ENCODE data around the gene AMOTL1.

Gene AMOTL1

GRCh38 chr11:94732617-94733281, 35.4 kb upstream of the AMOTL1 start:
- Histone ChIP-seq H3K9ac (ENCODE audit: low read length) (no peak overlapping the region), H3K27me3 (replicated peaks; ENCODE audit: control insufficient read depth, insufficient read depth, low read length) (no peaks in the 10 kb centered on the region), H3K4me1 (ENCODE audit: control insufficient read depth, insufficient read depth, low read length) (peaks cover 21% of the 10 kb centered on the region), H3K36me3 (ENCODE audit: control insufficient read depth, insufficient read depth, low read length, severe bottlenecking) (no peaks in the 10 kb centered on the region), H3K4me3 (ENCODE audit: low read length) (no peak overlapping the region), H3K9me3 (ENCODE audit: control insufficient read depth, low read length) (no peaks in the 10 kb centered on the region)
- DNase-seq (ENCODE audit: low read depth): peak; percentile 59

GRCh38 chr11:94734563-94735275, 33.4 kb upstream of the AMOTL1 start:
- Histone ChIP-seq H3K9me3 (ENCODE audit: control insufficient read depth, low read length) (no peaks in the 10 kb centered on the region), H3K36me3 (ENCODE audit: control insufficient read depth, insufficient read depth, low read length, severe bottlenecking) (no peaks in the 10 kb centered on the region), H3K9ac (ENCODE audit: low read length) (no peak overlapping the region), H3K27me3 (replicated peaks; ENCODE audit: control insufficient read depth, insufficient read depth, low read length) (no peaks in the 10 kb centered on the region), H3K4me1 (ENCODE audit: control insufficient read depth, insufficient read depth, low read length) (peaks cover 13% of the 10 kb centered on the region), H3K4me3 (ENCODE audit: low read length) (no peak overlapping the region)
- DNase-seq (ENCODE audit: low read depth): no peak

DNA sequence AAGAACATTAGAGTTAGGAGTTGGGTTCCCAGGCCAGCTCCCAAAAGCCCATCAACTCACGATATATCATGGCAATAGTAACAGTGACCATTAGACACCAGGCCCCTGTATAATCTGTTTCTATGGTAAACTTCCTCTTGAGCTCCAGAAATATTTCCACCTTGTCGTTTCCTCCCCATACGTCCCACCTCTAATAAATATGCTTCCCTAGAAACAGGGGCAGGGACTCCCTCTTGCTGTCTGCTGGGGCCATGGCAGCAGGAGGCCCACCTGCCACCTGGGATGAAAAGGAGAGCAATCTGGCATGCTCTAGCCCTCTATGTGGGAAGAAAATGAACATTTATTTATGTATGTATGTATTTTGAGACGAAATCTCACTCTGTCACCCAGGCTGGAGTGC, 32.2 kb upstream of the AMOTL1 start:
- H3K27me3 ChIP-seq (replicated peaks; ENCODE audit: control insufficient read depth, insufficient read depth, low read length): no peaks in the 10 kb centered on the region
- no peak overlapping the region for H3K9ac ChIP-seq (ENCODE audit: low read length)
- H3K4me3 ChIP-seq (ENCODE audit: low read length): no peak overlapping the region
- H3K9me3 ChIP-seq (ENCODE audit: control insufficient read depth, low read length): no peaks in the 10 kb centered on the region
- no peak for DNase-seq (ENCODE audit: low read depth)
- peaks cover 19% of the 10 kb centered on the region for H3K4me1 ChIP-seq (ENCODE audit: control insufficient read depth, insufficient read depth, low read length)
- H3K36me3 ChIP-seq (ENCODE audit: control insufficient read depth, insufficient read depth, low read length, severe bottlenecking): no peaks in the 10 kb centered on the region

DNA sequence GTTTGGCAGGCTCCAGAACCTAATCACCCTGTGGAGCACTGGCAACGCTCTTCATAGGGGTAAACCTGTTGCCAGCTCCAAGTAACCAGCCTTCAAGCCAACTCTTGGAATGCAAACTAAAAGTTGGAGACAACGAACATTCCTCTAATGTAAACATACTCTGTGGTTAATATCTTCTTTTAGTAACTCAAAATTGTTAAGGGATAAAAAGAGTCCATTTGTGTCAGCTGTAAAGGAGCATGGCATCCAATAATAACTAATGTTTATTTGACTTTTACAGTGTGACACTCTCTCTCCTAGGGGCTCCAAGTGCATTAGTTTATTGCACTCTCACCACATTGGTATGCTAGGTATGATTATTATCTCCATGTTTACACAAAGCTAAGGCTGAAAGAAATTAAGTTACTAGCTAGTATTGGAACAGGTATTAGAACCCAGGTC, 31.0 kb upstream of the AMOTL1 start:
- no peaks in the 10 kb centered on the region for H3K36me3 ChIP-seq (ENCODE audit: control insufficient read depth, insufficient read depth, low read length, severe bottlenecking)
- H3K9ac ChIP-seq (ENCODE audit: low read length): no peak overlapping the region
- DNase-seq (ENCODE audit: low read depth): peak; percentile 28
- peaks cover 20% of the 10 kb centered on the region for H3K4me1 ChIP-seq (ENCODE audit: control insufficient read depth, insufficient read depth, low read length)
- no peak overlapping the region for H3K4me3 ChIP-seq (ENCODE audit: low read length)
- no peaks in the 10 kb centered on the region for H3K27me3 ChIP-seq (replicated peaks; ENCODE audit: control insufficient read depth, insufficient read depth, low read length)
- no peaks in the 10 kb centered on the region for H3K9me3 ChIP-seq (ENCODE audit: control insufficient read depth, low read length)

GRCh38 chr11:94738746-94739145, 29.4 kb upstream of the AMOTL1 start:
- no peaks in the 10 kb centered on the region for H3K36me3 ChIP-seq (ENCODE audit: control insufficient read depth, insufficient read depth, low read length, severe bottlenecking)
- DNase-seq (ENCODE audit: low read depth): no peak
- H3K27me3 ChIP-seq (replicated peaks; ENCODE audit: control insufficient read depth, insufficient read depth, low read length): no peaks in the 10 kb centered on the region
- no peak overlapping the region for H3K9ac ChIP-seq (ENCODE audit: low read length)
- no peaks in the 10 kb centered on the region for H3K9me3 ChIP-seq (ENCODE audit: control insufficient read depth, low read length)
- H3K4me1 ChIP-seq (ENCODE audit: control insufficient read depth, insufficient read depth, low read length): peaks cover 16% of the 10 kb centered on the region
- no peak overlapping the region for H3K4me3 ChIP-seq (ENCODE audit: low read length)

DNA sequence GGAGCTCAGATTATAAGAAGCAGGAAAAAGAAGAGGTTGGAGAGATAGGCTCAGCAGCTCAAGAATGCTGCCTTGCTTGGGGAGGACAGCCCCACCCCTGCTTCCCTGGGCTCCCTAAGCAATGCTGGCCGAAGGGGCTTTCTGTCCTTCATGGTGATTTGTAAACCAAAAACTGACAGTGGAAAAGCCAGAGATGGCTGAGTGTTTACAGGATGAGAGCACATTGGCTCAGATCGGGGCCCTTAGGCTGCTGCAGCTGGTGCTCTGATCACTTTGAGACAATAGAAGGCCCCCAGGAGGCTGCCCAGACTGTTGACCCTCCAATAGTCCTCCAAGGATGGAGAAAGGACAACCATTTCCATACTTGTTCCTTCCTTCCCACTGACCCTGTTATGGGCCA, 28.8 kb upstream of the AMOTL1 start:
- Histone ChIP-seq H3K9me3 (ENCODE audit: control insufficient read depth, low read length) (no peaks in the 10 kb centered on the region), H3K4me1 (ENCODE audit: control insufficient read depth, insufficient read depth, low read length) (peaks cover 16% of the 10 kb centered on the region), H3K27me3 (replicated peaks; ENCODE audit: control insufficient read depth, insufficient read depth, low read length) (no peaks in the 10 kb centered on the region), H3K9ac (ENCODE audit: low read length) (no peak overlapping the region), H3K4me3 (ENCODE audit: low read length) (no peak overlapping the region), H3K36me3 (ENCODE audit: control insufficient read depth, insufficient read depth, low read length, severe bottlenecking) (no peaks in the 10 kb centered on the region)
- DNase-seq (ENCODE audit: low read depth): no peak

GRCh38 chr11:94740083-94741021, 27.8 kb upstream of the AMOTL1 start:
- Histone ChIP-seq H3K36me3 (ENCODE audit: control insufficient read depth, insufficient read depth, low read length, severe bottlenecking) (no peaks in the 10 kb centered on the region), H3K4me1 (ENCODE audit: control insufficient read depth, insufficient read depth, low read length) (peaks cover 16% of the 10 kb centered on the region), H3K9me3 (ENCODE audit: control insufficient read depth, low read length) (no peaks in the 10 kb centered on the region), H3K27me3 (replicated peaks; ENCODE audit: control insufficient read depth, insufficient read depth, low read length) (no peaks in the 10 kb centered on the region), H3K4me3 (ENCODE audit: low read length) (peak overlapping the region; percentile 66), H3K9ac (ENCODE audit: low read length) (peak overlapping the region; percentile 58)
- peak; percentile 68 for DNase-seq (ENCODE audit: low read depth)

DNA sequence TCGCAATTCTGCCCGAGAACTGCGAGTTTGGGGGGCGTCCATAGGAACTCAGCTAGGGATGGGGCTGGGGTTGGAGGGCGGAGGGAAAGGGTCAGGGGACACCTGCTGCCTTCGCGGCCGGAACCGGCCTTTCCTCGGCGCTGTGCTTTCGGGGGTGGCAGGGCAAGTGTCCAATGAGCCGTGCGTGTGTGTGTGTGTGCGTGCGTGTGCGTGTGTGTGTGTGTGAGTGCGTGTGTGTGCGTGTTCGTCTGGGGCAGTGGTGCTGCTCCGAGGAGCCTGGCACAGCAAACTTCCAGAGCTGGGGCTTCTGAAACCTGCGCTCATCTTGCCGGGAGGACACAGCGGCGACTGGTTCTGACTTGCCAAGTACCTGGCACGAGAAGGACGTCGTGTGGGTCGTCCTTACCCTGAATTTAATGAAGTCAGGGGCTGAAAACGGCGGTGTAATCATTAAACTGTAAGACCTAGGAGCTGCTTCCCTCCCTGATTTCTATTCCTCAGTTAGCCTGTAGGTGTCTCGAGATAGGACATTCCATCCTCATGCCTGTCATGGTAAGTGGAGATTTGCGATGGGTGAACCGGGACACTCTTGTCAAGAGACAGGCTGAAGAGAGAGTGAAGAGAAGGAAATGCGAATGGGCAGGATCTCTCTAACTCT, 27.0 kb upstream of the AMOTL1 start:
- H3K36me3 ChIP-seq (ENCODE audit: control insufficient read depth, insufficient read depth, low read length, severe bottlenecking): no peaks in the 10 kb centered on the region
- peak overlapping the region; percentile 35 for H3K9ac ChIP-seq (ENCODE audit: low read length)
- peak; percentile 79 for DNase-seq (ENCODE audit: low read depth)
- H3K4me1 ChIP-seq (ENCODE audit: control insufficient read depth, insufficient read depth, low read length): peaks cover 16% of the 10 kb centered on the region
- no peaks in the 10 kb centered on the region for H3K27me3 ChIP-seq (replicated peaks; ENCODE audit: control insufficient read depth, insufficient read depth, low read length)
- no peaks in the 10 kb centered on the region for H3K9me3 ChIP-seq (ENCODE audit: control insufficient read depth, low read length)
- peak overlapping the region; percentile 66 for H3K4me3 ChIP-seq (ENCODE audit: low read length)

DNA sequence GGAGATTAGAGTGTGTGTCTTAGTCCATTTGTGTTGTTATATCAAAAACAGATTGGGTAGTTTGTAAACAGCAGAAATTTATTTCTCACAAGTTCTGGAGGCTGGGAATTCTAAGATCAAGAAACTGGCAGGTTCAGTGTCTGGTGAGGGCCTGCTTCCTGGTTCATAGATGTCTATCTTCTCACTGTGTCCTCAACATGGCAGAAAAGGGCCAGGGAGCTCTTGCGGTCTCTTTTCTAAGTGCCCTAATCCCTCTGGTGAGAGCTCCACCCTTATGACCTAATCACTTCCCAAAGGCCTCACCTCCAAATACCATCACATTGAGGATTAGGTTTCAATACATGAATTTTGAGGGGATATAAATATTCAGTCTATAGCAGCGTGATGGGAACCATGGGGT, 25.5 kb upstream of the AMOTL1 start:
- H3K36me3 ChIP-seq (ENCODE audit: control insufficient read depth, insufficient read depth, low read length, severe bottlenecking): no peaks in the 10 kb centered on the region
- no peak overlapping the region for H3K9ac ChIP-seq (ENCODE audit: low read length)
- no peak overlapping the region for H3K4me3 ChIP-seq (ENCODE audit: low read length)
- no peak for DNase-seq (ENCODE audit: low read depth)
- H3K9me3 ChIP-seq (ENCODE audit: control insufficient read depth, low read length): no peaks in the 10 kb centered on the region
- peaks cover 25% of the 10 kb centered on the region for H3K4me1 ChIP-seq (ENCODE audit: control insufficient read depth, insufficient read depth, low read length)
- H3K27me3 ChIP-seq (replicated peaks; ENCODE audit: control insufficient read depth, insufficient read depth, low read length): no peaks in the 10 kb centered on the region

DNA sequence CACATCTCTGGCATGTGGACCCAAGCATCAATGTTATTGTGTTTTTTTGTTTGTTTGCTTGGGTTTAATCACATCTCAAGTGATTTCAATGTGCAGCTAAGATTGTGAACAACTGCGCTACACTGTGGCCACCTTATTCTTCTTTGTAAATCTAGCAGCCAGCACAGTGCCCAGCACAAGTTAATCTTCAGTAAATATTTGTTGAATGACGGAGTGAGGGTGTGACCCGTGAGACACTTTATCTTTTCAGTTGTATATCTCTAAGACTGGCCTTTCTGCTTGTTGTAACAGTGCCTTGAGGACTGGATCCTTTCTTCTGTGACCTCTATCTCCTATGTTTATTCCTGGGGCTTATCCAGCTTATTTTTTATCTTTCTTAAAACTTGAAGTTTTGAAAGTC, 21.4 kb upstream of the AMOTL1 start:
- Histone ChIP-seq H3K4me1 (ENCODE audit: control insufficient read depth, insufficient read depth, low read length) (peaks cover 32% of the 10 kb centered on the region), H3K4me3 (ENCODE audit: low read length) (no peak overlapping the region), H3K36me3 (ENCODE audit: control insufficient read depth, insufficient read depth, low read length, severe bottlenecking) (no peaks in the 10 kb centered on the region)

DNA sequence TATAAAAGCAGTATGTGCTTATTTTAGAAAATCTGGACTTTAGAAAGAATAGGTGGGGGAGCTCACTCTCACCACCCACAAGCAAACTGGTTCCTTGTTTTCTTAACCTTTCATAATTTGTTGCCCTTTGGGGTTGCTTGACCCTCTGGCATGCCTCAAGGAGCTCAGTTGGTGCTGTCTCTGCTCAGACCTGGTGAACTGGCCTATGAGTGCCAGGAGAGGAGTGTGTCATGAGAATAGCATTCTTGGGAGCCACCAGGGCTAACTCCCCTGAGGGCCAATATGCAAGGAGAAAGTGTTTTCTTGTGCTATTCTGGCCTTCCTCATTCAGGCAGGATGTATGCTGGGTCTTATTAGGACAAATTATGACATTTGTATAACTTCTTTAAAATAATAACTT, 21.0 kb upstream of the AMOTL1 start:
- H3K4me3 ChIP-seq (ENCODE audit: low read length): no peak overlapping the region

More for the DNA sequence above, 21.4 kb upstream of the AMOTL1 start:
- no peak for DNase-seq (ENCODE audit: low read depth)
- Histone ChIP-seq H3K27me3 (replicated peaks; ENCODE audit: control insufficient read depth, insufficient read depth, low read length) (no peaks in the 10 kb centered on the region), H3K9me3 (ENCODE audit: control insufficient read depth, low read length) (no peaks in the 10 kb centered on the region), H3K9ac (ENCODE audit: low read length) (no peak overlapping the region)

More for the DNA sequence above, 21.0 kb upstream of the AMOTL1 start:
- Histone ChIP-seq H3K27me3 (replicated peaks; ENCODE audit: control insufficient read depth, insufficient read depth, low read length) (no peaks in the 10 kb centered on the region), H3K9ac (ENCODE audit: low read length) (no peak overlapping the region), H3K4me1 (ENCODE audit: control insufficient read depth, insufficient read depth, low read length) (peaks cover 37% of the 10 kb centered on the region), H3K9me3 (ENCODE audit: control insufficient read depth, low read length) (no peaks in the 10 kb centered on the region), H3K36me3 (ENCODE audit: control insufficient read depth, insufficient read depth, low read length, severe bottlenecking) (no peaks in the 10 kb centered on the region)
- peak; percentile 51 for DNase-seq (ENCODE audit: low read depth)

Measured in adipocyte (in vitro differentiated cells).